SKM-1 treated with dmso at 0.1 percent for 144 hours (cell line): ENCODE data around the gene PRTG.
"Not testable (repeated sequence)": the region's sequence is repeated elsewhere in the genome, so short reads cannot be mapped to it uniquely, and the experiment has no call there.

Source experiments
- DNase-seq: peaks from one replicate; lab custom pipeline; 2025; ENCODE audit not compliant: unreplicated experiment; lab: John Stamatoyannopoulos, UW

PRTG gene

DNA sequence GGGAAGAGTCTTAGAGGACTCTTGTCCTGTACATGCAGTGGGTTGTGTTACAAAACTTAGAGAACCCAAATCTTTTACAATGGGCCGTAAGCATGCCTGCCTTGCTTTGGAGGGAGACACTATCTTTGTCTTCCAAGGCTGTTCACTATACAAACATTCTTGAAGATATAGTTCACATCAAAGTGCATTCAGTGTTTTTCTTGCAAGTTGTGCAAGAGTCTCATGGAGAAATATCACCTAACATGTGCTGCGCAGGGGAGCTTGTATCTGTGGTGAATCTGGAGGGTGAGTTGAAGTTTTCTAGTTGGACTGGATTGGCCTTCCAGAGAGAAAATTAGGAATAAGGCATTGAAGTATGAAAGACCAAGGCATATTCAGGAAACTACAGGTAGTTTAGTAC lies 7.8 kb upstream of the PRTG start:
- DNase-seq: no peak

DNA sequence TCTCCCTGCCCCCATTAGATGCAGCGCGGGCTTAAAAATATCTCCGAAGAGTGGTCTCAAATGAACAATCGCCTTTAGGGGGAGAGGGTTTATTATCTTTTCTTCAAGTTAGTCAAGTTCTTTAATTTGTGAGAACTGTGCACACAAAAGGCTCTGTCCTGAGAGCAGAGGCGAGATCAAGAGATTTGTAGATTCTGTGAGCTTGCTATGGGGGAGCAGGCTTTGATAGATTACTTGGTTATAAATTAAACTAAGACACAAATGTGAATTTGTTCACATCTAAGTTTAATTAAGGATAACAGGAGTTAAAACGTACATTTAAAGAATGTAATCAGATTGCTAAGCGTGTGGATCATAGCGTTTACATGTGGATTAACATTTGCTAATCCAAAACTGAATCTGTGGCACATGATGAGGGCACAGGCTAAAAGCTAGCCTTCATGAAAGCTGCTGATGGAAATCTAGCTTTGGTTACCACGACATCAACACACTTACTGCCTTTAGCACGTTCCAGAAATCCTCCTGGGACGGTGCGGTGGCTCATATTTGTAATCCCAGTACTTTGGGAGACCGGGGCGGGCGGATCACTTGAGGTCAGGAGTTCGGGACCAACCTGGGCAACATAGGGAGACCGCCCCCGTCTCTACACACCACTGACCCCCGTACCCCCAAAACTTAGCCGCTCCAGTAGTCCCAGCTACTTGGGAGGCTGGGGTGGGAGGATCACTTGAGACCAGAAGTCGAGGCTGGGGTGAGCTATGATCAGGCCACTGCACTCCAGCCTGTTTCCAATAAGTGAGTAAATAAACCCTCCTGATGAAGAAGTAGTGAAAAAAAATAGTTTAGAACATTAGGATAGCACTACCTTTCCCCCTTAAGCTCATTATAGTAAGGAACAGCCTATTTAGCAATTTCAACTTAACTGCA lies 1.0 kb upstream of the PRTG start:
- no peak for DNase-seq

GRCh38 chr15:55742498-55742926 lies 440 bp downstream of the PRTG start:
- peak; percentile 44 for DNase-seq

DNA sequence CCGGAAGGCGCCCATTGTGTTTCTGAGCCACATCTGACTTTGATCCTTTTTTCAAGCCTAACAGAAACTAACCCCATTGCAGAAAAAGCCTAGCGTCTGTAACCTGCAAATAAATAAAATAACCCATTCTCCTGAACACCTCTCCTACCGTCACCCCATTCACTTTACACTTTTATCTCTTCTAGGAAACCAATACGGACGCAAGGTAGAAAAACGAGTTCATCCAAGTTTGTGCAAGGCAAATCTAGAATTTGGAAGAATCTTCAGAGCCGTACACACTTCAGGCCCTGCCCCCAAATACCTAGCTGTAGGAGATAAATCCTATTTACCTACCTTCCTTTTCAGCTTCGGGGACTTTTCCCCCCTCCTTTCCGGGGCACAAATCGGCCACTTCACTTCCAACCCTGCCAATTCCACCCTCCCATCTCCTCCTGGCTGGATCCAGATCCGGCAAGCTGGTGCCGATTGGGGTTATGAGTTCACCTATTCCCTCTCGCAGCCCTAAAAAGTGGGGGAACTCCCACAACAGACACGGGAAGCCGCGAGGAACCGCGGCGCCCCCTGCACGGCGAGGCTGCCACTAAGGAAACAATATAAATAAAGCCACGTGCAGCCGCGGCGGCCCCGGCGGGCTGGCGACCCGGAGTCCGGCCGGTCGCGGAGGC lies 987 bp downstream of the PRTG start:
- no peak for DNase-seq

DNA sequence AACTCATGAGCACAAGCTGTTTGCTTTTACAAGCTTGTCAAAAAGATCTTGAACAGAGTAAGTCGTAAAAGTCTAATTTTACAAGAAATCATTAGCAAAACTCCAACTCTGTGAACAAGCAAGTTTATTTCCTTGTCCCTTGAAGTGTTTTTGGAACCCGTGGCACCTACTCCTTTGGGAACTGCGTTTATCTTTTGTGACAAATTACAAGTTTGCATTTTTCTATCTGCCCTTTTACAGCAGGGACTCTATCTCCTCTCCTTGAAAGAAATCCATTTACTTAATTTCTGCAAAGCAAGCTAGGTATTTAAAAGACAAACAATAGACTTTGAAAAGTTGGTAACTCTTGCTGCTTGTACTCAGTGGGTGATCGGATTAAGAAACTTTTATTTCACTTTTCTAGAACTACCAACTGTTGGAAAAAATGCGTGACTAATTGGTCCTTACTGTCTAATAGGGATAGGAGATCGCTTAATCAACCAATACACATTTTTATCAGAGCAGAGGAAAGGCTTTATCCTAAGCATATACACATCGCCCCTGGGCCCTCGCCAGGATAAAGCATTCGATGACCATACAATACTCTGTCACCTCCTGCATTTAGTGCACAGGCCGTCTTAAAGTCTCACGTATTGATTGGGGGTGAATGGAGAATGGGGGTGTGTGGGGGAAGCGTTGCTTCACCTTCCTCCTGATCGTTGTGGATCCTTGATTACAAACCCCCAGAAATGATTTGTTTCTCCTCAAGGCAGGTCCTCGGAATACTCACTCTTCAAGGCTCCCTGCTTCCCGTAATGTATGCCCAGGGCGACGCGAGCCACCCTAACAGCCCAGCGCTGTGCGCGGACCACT lies 1.7 kb downstream of the PRTG start:
- DNase-seq: no peak

GRCh38 chr15:55740359-55740878 lies 2.5 kb downstream of the PRTG start:
- no peak for DNase-seq

DNA sequence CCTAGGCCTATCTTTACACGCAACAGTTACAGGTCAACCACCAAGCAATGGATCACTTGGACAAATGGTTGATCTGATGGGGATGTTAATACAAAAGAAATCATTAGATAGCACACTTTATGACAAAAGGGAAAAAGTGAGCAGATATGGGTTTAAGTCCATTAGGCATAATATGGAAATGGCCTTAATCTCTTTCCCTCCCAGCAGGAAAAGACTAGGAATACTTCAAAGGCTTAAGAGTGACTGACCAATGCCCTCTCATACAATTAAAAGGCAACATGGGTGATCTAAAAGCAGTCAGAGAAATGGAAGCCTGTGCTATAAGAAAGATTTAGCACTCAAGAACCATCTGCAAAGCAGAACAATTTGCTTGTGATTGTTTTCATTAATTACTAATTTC lies 3.3 kb downstream of the PRTG start:
- DNase-seq: no peak

GRCh38 chr15:55738715-55739114 lies 4.2 kb downstream of the PRTG start:
- DNase-seq: no peak

GRCh38 chr15:55737373-55737772 lies 5.6 kb downstream of the PRTG start:
- DNase-seq: no peak

DNA sequence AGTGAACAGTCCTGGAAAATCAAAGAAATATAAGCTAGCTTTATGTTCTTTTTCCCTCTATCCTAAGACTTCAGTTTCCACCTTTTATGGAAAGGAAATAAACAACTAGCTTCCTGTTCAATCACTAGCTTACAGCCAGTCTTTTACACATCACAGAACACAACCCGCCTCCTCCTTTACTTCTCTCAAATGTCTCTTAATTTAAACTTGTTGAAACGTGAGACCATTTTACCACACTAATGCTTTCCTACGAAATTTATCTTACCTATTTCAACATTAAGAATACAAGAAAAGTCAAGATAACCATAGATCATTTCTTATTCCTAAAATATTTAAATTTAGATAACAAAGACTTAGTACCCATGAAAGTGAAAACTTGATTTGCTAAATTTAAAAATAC lies 6.2 kb downstream of the PRTG start:
- DNase-seq: no peak

GRCh38 chr15:55734641-55735040 lies 8.3 kb downstream of the PRTG start:
- no peak for DNase-seq

GRCh38 chr15:55733461-55733860 lies 9.5 kb downstream of the PRTG start:
- DNase-seq: not testable (repeated sequence)

GRCh38 chr15:55721554-55722185 lies 21.3 kb downstream of the PRTG start:
- no peak for DNase-seq

DNA sequence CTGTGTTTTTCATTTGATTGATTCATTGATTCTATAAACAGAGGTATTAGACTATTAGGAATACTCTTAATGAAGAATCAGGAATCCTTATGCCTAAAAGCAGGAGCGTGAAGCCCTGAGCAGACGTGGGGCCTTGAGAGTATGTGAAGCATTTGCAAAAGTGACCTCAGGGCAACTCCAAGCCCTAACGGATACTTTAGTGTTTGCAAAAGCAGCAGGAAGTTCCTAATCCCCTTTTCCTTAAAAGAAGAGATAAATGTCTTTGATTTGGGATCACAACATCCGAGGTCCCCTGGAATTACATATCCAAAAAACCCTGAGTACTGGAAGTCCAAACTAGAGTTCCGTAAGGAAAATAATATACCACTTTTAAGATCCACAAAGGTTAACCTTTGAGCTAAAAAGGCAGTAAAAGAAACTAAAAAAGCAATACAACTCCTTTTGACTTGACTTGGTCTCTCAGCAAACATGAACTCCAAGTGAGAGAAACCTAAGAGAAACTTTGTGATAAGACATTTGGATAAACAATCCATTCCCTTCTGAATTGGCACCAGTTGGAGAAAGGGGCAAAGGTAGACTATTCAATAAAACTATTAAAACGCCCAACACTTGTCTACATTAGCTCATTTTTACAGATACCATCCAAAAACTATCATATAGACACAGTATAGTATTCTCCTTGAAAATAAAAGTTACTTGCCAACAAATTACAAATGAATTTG lies 27.4 kb downstream of the PRTG start:
- no peak for DNase-seq

GRCh38 chr15:55714064-55714463 lies 28.9 kb downstream of the PRTG start:
- no peak for DNase-seq

- DNase-seq: no peak
Observed at GRCh38 chr15:55712363-55712762, 30.6 kb downstream of the PRTG start.

- DNase-seq: no peak
Observed at GRCh38 chr15:55710286-55710685, 32.7 kb downstream of the PRTG start.

- no peak for DNase-seq
Observed at GRCh38 chr15:55709458-55709857, 33.5 kb downstream of the PRTG start.

DNA sequence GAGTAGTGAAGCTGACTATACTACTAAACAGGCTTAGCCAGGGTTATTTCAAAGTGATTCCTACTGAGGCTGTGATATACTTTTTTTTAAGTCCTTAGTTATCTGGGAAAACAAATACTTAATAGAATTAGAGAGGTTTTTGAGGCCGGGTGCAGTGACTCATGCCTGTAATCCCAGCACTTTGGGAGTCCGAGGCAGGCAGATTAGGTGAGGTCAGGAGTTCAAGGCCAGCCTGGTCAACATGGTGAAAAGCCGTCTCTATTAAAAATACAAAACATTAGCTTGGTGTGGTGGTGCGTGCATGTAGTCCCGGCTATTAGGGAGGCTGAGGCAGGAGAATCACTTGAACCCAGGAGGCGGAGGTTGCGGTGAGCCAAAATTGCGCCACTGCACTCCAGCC lies 34.2 kb downstream of the PRTG start:
- no peak for DNase-seq

DNA sequence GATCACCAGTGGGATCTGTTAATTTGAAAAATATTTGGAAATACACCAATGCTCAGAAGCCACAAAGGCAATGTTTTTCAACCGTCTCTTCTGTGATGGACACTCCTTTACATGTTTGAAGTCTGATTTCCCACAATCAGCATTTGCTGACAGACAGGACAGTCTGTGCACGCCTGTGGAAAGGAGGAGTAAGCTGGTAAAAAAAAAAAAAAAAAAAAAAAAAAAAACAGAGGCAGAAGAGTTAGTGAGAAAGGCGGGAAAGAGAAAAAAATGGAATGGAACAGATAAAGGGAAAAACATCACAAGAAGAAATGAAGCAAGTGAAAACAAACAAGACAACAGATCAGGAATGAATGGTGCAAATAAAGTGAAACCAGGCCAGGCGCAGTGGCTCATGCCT lies 35.0 kb downstream of the PRTG start:
- no peak for DNase-seq
